Activated naive CD4-positive, alpha-beta T cell treated with anti-CD3 and anti-CD28 coated beads, Interleukin-2, amount 50 U/mL, for 16 hours (primary cell): ENCODE measurements around the gene IPCEF1.

ENCODE experiments used
- DNase-seq: peaks from one replicate; pipeline ENCODE4 v3.0.0-alpha.2; 2020

IPCEF1 gene, protein sequence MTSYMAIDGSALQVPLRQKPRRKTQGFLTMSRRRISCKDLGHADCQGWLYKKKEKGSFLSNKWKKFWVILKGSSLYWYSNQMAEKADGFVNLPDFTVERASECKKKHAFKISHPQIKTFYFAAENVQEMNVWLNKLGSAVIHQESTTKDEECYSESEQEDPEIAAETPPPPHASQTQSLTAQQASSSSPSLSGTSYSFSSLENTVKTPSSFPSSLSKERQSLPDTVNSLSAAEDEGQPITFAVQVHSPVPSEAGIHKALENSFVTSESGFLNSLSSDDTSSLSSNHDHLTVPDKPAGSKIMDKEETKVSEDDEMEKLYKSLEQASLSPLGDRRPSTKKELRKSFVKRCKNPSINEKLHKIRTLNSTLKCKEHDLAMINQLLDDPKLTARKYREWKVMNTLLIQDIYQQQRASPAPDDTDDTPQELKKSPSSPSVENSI

DNA sequence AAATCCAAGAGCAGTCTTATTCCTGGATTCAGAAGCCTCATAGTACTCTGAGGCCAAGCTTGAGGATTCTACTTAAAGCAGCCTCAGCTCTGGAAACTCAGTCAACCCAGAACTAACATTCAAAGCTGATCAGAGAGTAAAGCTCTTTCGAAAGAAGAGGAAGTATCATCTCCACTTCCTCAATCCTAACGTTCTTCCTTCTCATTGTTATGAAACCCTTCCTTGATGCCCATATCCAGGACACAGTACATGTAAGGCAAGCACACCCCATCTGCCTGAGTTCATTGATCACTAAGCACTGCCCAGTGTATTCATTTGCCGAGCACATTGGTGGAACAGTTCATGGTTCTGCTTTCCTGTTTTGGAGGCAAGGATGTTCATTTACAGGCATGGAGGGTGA, at the start of gene IPCEF1:
Gene IPCEF1 (minus strand): TSS at position 114 of the 400 bp plus-strand sequence. CDS start 90,856 bp downstream, outside the sequence.
- DNase-seq: no peak

GRCh38 chr6:154406301-154406700, 49.7 kb upstream of the IPCEF1 start:
- no peak for DNase-seq

DNA sequence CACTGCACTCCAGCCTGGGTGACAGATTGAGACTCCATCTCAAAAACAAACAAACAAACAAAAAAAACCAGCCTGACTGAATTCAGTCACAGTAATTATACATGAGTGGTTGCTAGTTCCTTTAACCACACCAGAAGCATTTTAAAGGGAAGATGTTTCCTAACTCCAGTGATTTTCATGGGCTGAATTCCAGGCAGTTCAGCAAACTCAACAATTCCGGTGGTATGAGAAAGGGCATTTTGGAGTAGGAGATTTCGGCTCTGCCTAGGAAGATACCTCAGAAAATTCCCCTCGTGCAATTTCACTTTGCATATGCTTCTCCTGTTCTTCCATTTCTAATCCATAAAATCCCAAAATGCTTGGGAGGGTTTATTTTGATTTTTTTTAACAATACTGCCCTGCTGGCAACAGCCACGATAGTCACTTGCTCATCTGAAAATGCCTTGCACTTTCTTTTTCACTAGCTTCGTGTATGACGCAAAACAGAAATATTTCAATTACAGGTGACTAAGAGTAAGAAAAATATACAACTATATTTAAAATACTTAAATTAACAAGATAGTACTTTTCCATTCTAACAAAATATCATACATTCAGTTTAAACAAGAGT, 48.3 kb upstream of the IPCEF1 start:
- no peak for DNase-seq

DNA sequence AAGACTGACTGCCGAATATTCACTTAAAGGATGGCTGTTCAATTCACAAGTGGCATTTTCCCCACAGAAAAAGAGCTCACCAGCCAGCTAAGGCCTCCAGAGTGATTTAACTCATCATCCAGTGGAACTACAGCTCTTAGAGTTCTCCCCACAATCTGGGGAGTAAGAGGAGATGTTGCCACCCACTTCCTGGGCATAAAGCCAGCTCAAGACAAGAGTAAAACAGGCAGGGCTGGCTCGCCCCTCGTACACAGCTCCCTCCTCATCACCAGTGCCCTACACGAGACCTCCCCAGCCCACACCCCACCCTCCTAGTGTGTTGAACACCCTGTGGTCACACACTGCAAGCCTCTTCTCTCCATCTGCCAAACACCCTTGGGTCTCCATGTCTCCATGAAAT, 47.2 kb upstream of the IPCEF1 start:
- DNase-seq: no peak

DNA sequence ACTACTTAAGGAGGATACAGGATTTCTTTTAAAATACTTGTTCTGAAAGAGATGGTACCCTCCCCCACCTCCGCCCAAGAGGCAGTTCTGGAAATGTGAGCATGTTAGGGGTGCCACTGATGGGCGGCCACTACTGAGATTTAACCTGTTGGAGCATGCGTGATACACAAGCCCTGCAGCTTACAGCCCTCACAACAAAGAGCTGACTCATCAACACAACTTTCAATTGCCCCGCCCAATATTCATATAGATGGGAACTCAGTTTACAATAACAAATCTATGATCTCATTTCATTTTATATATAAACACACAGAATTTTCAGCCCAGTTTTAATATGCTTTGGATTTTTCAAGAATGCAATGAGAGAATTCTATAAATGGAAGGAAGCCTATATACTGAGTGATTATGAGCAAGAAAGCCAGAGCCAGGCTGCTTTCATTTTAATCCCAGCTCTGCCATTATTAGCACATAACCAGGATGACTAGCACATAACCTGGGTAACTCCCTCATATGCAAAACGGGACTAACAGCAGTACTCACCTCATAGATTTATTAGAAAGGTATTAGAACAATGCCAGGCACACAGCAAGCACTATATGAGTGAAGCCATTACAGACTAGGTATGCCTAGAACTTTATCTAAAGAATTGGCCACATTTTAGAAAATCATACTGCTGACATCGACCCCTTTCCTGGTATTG, 45.6 kb upstream of the IPCEF1 start:
- DNase-seq: no peak

- no peak for DNase-seq
These were observed 42.5 kb upstream of the IPCEF1 start for GRCh38 chr6:154399097-154399496.

GRCh38 chr6:154397491-154398195, 41.0 kb upstream of the IPCEF1 start:
- DNase-seq: no peak

GRCh38 chr6:154395878-154396277, 39.3 kb upstream of the IPCEF1 start:
- no peak for DNase-seq

- DNase-seq: no peak
These were observed 38.7 kb upstream of the IPCEF1 start for GRCh38 chr6:154395316-154395715.

- no peak for DNase-seq
These were observed 38.0 kb upstream of the IPCEF1 start for GRCh38 chr6:154394571-154394970.

GRCh38 chr6:154390034-154390433, 33.4 kb upstream of the IPCEF1 start:
- DNase-seq: no peak

DNA sequence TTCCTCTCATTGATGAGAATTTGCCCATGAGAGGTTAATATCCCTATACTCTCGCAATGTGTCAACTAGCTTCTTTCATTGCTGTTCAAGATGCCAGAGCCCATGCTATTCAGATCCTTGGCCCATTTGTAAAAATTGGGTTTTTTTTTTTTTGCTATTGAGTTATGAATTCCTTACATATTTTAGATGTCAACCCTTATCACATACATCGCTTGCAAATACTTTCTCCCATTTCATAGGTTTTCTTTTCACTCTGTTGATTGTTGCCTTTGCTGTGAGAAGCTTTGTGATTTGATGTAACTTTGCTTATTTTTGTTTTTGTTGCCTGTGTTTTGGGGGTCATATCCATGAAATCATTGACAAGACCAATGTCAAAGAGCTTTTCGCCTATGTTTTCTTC, 32.2 kb upstream of the IPCEF1 start:
- no peak for DNase-seq

DNA sequence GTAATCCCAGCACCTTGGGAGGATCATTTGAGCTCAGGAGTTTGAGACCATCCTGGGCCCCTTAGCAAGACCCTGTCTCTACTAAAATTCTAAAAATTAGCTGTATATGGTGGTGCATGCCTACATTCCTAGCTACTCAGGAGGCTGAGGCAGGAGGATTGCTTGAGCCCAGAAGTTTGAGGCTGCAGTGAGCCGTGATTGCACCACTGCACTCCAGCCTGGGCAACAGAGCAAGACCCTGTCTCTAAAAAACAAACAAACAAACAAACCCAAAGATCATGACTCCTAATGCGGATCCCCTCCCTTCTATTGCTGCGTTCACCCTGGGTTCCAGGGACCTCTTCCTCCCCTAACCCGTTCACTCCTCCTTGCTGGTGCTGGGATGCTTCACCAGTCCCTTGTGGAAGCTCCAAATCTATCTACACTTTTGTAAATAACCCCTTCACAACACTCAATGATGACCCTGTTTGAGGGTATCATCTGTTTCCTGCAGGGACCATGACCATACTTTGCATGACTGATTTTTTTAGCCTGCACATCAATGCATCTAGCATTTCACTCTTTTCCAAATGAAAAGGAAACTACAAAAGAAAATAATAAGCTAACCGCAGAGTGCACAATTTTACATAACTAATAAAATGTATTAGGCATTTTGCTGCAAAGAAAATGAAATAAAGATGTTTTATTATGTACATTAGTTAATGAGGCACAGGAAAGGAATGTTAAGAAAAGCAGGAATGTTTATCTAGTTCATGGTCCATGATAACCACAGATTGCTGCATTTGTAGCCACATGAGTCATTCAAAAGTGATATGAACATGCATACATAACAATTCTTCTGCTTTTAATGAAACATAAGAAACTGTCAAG, 30.5 kb upstream of the IPCEF1 start:
- DNase-seq: no peak

GRCh38 chr6:154384191-154384590, 27.6 kb upstream of the IPCEF1 start:
- DNase-seq: no peak

DNA sequence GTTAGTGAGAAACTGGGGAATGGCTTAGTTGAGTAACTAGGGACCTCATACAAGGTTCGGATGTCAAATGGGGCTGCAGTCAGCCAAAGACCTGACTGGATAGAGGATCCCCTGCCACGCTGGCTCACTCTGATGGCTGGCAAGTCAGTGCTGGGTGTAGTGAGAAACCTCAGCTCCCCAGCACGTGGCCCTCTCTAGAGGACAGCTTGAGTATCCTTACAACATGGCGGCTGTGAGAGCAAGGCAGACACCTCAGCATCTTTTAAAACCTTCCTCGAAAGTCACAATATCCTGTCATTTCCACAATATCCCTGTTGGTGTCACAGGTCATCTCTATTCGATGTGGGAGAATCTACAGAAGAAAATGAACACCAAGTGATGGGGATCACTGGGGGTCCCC, 26.7 kb upstream of the IPCEF1 start:
- no peak for DNase-seq

GRCh38 chr6:154382740-154383139, 26.1 kb upstream of the IPCEF1 start:
- DNase-seq: no peak

GRCh38 chr6:154381548-154381947, 24.9 kb upstream of the IPCEF1 start:
- DNase-seq: no peak

- DNase-seq: no peak
These were observed 24.1 kb upstream of the IPCEF1 start for GRCh38 chr6:154380741-154381140.

GRCh38 chr6:154379585-154379984, 23.0 kb upstream of the IPCEF1 start:
- DNase-seq: no peak

GRCh38 chr6:154378518-154378917, 21.9 kb upstream of the IPCEF1 start:
- no peak for DNase-seq

- no peak for DNase-seq
These were observed 21.1 kb upstream of the IPCEF1 start for GRCh38 chr6:154377726-154378125.

DNA sequence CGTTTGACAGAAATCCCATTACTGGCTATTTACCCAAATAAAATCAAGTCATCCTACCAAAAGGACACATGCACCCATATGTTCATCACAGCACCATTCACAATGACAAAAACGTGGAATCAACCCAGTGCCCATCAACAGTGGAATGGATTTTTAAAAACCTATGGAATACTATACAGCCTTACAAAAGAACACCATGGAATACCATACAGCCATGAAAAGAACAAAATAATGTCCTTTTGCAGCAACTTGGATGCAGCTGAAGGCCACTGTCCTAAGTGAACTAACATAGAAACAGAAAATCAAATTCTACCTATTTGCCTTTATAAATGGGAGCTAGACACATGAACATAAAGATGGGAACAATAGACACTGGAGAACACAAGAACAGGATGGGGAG, 17.4 kb upstream of the IPCEF1 start:
- no peak for DNase-seq
